NCI-H345 treated with DMSO at 0.1 percent for 48 hours (cell line): ENCODE measurements around the gene RAB22A.

Experiments used
- DNase-seq: peaks from one replicate; lab custom pipeline; 2025; ENCODE audit not compliant: unreplicated experiment; lab: John Stamatoyannopoulos, UW

RAB22A gene

DNA sequence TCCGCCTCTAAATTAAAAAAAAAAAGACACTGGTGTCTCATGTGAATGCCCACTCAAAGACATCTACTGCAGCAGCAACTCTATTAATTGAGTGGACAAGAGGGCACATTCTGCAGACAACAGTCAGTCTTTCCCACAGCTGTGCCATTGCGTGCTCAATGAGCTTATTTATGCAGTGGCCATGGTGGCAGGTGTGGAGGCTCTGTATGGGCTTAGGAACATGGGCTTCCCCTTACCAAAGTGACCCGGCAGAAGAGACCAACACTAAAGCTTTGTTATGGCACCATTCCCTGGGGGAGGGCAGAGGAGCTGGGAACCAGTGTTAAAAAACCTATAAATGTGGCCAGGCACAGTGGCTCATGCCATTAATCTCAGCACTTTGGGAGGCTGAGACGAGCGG, 75.3 kb downstream of the RAB22A start:
- DNase-seq, result no peak

DNA sequence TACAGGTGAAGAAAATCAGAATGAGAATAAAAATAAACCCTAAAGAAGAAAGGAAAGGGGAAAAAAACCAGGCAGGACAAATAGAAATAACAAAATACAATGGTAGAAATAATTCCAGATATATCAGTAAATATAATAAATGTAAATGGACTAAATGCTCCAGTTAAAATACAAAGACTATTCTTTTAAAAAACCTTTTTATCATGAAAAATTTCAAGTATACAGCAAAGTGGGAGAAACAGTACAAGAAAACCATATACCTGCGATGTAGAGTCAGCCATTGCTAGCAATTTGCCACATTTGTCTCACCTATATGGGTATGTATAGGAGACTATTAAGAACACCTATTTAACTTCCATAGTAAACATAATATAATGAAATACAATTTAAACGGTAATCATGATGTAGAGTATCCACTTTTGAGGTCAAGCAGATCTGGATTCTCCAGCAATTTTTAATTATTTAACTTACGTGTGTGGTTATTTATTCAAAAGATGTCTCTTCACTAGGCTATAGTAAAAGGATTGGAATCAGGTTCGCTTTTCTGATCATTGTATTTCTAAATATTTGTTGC, 78.6 kb downstream of the RAB22A start:
- DNase-seq, result no peak

DNA sequence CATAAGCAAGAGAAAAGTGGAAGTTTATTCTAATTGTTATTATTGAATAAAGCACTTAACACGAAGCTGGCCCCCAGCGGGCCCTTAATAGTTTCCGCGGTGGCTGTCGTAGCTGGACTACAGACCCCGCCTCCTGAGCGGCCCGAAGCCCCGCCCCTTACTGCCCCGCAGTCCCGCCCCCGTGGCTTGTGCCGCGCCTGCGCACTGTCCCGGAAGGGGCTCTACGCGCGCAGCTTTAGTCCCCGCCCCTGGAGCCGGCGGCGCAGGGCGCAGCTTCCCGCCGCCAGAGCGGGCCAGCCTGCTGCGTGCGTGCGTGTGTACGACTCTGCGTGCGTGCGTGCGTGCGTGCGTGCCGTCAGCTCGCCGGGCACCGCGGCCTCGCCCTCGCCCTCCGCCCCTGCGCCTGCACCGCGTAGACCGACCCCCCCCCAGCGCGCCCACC, 79.4 kb downstream of the RAB22A start, which contains the start of gene VAPB:
VAPB (plus strand) TSS at position 348 of the 442 bp plus-strand sequence. CDS start 231 bp downstream, outside the sequence.
- peak; percentile 98 for DNase-seq

DNA sequence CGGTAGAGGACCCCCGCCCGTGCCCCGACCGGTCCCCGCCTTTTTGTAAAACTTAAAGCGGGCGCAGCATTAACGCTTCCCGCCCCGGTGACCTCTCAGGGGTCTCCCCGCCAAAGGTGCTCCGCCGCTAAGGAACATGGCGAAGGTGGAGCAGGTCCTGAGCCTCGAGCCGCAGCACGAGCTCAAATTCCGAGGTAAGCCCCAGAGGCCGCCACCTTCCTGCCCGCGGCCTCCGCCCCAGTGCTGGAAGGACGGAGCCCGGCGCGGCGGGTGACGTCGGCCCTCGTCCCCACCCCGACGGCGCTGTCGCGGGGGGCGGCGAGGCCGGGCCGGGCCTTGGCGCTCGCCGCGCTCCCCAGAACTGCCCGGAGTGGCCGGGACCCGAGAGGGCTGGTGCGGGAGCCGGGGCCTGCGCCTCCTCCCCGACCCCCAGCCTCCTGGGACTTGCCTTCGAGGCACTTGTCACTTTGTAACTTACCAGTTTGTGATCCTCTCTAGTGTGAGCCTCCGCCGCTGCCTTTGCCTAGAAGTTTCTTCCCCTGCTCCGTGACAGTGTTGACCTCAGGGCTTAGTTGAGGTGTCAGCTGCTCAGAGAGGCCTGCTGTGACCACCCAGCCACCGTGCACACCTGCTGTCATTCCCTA, 79.9 kb downstream of the RAB22A start:
- no peak for DNase-seq

DNA sequence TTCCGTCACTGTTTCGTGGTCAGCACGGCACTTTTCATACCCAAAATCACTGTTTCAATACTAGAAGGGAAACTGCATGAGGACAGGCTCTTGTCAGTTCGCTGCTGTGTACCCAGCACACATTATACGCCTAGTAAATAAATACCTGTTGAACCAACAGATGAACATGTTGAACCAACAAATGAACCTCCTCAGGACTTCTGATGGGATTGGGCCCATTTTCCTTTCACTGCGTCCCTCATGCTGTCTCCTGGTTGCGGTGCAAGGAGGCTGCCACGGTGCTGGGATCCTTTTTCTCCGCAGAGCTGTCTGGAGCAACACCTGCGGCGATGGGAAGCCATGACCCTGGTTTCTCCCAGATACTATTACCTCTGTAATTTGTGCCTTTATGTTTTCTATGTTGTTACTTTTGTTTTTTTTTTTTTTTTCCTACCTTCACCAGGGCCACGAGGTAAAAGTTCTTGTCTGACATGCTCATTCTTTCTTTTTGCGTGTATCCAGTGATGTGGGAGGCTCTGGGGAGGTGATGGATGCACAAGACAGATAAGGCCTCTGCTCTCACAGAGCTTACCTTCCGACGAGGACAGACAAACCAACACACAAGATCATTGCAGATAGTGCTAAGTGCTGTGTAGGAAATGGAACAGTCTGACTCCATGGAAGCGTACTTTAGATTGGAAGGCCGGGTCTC, 80.6 kb downstream of the RAB22A start:
- no peak for DNase-seq

DNA sequence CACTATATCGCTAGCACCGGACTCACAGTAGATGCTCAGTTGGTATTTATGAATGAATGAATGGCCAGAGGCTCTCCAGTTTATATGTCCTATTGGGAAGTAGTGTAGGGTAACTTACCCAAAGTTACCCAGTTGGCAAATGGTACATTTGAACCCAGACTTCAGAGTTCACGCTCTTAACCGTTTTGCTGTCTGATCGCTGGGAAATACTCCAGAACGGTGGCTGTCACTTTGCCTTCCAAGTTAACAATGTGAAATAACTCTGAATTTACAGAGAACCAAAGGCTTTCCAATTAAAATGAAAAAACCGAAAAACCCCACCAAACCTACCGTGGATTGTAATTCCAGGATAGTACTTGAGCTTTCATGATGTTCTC, 81.1 kb downstream of the RAB22A start:
- DNase-seq, result no peak

DNA sequence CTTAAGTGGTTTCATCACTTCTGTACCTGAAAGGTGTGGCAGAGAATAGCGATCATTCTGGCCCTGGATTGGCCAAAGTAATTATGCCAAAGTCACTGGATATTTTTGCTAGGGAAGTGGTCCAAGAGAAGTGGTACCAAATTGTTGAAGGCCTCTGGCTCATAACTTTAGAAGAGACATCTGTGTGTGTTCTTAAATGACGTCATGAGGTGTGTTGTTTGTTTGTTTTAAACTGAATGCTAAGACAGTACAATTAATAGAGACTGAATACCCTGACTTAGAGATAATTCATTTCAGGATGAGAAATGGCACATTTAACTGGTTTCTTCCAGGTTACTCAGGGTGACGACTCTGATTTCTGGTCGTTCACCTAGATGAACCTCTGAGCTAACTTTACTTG, 82.8 kb downstream of the RAB22A start:
- no peak for DNase-seq

DNA sequence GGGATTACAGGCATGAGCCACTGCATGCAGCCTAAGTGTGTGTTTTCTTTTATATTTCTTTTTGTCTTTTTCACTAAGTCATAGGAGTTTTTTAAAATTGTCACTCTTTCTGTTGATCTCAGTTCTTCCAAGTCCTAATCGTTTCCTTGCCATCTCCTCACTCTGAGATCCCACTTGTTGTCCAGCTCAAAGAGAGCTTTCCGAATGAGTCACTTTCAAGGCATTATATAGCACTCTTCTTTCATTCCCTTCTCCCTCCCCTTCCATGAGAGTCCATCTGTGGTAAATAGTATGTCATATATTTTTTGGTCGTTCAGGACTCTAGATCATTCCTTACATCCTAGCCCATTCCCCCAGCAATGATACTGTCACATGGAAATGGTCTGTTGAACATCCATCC, 83.8 kb downstream of the RAB22A start:
- DNase-seq, result no peak

DNA sequence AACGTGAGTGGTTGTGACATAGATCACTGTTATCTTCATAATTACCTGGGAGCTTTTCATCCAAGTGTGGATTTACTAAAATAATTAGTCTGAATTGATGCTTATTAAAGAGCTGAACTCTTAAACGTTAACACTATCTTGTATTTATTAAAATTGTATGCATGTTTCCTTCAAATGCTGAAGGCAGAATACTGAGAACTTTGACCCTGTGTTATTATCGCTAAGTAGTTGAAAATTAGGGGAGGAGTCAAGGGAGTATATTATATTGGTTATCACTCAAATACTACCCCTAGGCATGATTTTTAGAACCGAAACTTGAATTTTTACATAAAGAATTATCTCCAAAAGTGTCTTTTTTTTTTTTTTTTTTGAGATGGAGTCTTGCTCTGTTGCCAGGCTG, 85.3 kb downstream of the RAB22A start:
- no peak for DNase-seq

DNA sequence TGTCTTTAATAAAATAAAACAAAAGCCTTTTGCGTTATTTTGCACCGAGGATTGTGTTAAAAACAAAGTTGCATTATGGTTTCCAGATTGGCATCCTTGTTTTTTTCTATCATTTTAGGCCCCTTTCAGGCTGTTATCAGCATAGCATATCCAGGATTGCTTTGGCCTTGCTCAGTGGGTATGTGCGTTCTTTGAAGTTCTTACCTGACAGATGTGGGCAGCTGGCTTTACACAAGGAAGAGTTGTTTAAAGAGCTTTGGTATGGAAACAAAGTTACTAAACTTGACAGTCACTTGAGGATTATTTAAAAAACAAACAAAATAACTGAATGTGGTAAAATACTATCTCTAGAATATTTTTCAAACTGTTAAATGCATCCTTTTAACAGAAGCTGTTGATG, 86.1 kb downstream of the RAB22A start:
- no peak for DNase-seq

DNA sequence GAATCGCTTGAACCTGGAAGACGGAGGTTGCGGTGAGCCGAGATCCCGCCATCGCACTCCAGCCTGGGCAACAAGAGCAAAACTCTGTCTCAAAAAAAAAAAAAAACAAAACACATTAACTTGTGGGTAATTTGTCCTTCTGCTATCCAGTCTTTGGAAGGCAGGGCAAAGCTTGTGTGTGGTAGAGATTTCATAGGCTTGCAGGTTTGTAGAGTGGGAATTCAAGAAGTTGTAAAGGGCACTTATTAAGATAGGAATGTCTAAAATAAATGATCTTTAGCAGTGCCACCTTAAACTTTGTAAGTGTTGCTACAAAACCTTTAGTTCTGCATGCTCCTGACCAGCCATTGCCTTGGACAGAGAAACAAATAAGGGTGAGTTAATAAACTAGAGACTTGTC, 87.9 kb downstream of the RAB22A start:
- no peak for DNase-seq

DNA sequence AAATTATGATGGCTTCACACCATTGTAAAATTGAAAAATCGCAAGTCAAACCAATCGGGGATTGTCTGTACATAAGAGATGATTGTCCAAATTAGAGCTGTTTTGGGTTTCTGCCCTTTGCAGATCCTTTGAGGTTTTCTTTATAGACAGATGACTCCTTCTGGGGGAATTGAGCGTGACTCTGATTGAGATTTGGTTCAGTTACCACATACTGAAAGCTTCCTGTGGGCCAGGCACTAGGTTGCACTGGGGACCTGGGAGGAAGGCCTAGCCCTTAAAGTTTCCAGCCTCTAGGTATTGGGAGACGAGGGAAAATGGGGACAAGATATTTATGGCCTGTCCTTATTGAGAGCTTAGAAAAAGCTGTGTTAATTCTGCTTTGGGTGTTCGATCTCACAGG, 88.7 kb downstream of the RAB22A start:
- DNase-seq, result no peak

DNA sequence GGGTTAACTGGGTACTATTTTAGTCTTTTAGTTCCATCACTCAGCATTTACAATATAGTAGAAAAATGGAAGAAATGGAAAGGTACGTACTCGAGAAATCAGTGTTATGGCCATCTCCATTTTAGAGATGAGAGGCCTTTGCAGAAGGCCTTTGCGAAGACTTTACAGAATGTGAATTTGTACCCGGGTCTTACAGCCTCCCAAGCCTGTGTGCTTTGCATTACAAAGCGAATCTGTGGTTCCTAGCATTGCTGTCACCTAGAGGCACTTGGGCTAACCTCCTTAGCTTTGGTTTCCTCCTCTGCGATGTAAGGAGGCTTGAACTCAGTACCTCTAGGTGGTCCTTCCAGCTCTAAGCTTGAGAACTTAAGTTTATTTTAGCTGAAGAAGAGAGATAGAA, 90.4 kb downstream of the RAB22A start:
- DNase-seq, result no peak

DNA sequence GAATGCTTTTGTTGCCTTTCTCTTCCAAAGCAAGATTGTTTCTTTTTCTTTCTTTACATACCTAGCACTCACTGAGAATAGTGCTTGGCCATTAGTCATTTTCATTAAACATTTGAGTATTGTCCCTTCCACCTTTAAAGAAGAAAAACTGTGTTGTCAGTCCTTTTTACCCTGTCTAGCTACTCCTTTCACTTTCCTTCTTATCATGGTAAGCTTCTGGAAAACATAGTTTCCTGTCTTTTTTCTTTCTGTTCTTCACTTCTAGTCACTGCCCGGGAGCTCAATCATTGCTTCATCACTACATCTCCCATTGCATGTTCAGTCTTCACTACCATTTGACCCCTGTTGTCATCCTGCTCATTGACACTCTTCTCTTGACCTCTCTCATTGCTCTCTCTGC, 91.6 kb downstream of the RAB22A start:
- no peak for DNase-seq

DNA sequence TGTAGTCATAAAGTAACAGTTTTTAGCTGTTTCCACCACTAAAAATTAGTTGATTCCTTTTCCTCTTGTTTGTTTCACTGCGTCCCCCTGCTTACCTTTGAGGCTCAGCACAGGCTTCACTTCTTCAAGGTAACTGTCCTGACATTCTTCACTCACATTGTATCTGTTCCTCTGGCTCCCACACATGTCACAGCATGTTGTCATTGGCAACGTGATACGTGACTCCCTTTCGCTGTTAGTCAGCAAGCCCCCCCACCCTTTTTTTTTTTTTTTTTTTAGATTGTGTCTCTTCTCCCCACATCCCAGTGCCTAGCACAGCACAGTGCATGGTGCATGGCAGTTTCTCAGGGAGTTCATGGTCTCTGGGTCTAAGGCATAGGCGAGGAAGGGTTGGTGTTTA, 92.8 kb downstream of the RAB22A start:
- no peak for DNase-seq

DNA sequence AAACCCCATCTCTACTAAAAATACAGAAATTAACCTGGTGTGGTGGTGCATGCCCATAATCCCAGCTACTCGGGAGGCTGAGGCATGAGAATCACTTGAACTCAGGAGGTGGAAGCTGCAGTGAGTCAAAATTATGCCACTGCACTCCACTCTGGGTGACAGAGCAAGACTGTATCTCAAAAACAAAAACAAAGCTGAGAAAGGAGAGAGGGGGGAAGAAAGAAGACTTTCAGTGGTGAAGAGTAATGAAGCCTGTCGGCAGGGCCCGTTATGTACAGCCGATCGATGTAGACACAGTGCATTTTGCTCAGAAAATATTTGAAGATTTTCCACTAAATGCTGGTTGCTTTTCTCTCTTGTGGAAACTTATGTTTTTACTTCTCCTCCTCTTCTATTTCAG, 93.3 kb downstream of the RAB22A start:
- no peak for DNase-seq

DNA sequence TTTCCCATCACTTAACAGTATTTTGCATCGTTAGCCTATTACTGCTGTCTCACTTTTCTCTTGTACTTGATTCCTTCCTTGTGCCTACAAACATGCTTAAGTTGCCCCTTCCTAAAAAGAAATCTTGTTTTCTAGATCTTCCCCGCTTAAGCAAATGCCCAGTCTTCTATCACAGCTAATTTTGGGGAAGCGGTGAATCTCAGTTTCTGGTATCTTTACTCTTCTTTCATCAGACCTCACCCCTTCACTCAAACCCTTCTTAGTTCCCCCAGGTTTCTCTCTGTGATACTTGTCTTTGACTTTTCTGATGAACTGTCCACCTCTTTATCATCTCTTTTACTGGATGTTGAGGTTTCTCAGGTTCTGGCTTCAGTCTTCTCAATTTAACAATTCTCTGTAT, 93.8 kb downstream of the RAB22A start:
- DNase-seq, result no peak

DNA sequence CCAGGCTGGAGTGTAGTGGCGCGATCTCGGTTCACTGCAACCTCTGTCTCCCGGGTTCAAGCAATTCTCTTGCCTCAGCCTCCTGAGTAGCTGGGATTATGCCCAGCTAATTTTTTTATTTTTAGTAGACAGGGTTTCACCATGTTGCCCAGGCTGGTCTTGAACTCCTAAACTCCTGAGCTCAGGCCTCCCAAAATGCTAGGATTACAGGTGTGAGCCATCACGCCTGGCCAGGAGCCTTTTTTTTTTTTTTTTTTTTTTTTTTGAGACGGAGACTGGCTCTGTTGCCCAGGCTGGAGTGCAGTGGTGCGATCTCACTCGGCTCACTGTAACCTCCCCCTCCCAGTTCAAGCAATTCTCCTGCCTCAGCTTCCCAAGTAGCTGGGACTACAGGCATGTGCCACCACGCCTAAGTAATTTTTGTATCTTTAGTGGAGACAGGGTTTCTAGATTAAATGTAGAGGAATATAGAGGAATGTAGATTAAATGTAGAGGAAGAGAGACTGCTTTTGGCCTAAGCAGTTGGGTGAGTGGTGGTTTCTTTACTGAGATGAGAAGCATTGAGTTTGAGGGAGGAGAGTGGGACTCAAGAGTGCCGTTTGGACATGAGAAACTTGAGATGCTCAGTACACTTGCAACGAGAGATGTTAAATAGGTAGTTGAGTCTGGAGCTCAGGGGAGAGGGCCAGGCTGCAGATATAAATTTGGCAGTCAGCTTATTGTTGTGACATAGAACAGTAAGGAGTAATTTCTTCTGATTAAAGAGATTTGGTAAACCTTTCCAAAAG, 96.2 kb downstream of the RAB22A start:
- DNase-seq, result no peak

DNA sequence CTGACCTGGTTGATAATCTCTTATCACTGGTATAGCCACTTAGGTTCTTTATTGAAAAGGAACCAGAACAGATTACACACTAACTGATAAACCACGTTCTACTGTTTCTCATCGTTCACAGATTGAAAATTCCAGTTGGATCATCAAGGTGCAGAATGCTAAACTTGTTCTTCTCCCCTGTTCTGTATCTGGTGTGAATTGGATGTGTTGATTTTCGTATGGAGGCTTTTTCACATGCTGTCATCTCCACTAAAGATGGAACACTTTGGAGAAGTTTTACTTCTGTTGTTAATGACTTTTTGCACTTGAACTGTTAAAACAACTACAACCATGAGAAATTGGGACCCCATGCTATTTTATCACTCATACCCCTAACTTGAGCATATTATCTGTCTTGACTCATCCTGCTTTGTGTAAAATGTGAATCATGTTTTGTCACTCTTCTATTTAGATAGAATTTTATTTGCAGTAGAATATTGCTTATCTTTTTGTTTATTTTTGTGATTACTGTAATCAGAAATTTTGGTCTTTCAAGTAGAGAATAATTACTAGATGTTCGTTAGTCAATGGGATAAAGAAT, 97.0 kb downstream of the RAB22A start:
- no peak for DNase-seq

DNA sequence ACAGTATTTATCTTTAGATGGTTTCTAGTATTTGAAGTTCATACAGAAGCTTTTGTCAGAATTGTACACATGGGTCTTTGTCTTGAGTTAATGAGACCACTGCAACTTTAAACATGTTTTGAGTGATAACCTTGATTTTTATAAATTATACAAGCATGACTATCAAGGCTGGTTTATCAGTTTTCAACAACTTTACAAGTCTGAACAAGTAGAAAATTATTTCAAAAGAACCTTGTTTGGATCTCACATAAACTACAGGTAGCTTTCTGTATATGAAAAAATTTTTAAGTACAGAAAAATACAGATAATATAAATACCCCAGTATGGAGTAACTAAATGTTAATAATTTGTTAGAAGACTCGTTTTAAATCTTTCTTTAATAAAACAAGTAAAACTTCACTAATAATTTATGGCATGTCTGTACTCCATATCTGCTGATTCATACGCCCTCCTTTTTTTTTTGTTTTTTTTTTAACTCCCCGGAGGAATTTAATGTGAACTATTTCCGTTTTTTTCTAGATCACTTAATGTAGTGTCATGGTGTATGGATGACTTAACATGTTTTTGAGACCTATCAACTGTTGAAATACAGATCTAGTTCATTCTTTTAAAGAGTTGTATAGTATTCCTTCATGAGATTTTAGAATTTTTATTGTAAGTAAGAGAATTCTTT, 97.8 kb downstream of the RAB22A start:
- no peak for DNase-seq
